Lung (tissue), 12 donors: Measurements from ENCODE around the gene COQ4. TPM values are rescaled to one million over a fixed set of nuclear protein-coding genes. Genes with fewer than 3 reads are reported as not detected.
A peak's percentile ranks its signal among the peaks of the same experiment; 100 is the strongest.
"Not testable (repeated sequence)": the region's sequence is repeated elsewhere in the genome, so short reads cannot be mapped to it uniquely, and the experiment has no call there.

Experiments used
- ATAC-seq: fragments of 200-7000 bp; cut with Tn5 transposase; one replicate; pipeline ENCODE4 v1.9.1; 2020; ENCODE audit warnings: moderate number of reproducible peaks; ENCODE audit not compliant: insufficient read depth, low FRiP score
- DNase-seq, 3 donors: peaks; one replicate each; pipeline ENCODE4 v3.0.0-alpha.2; 2013 to 2017
- H3K27ac ChIP-seq, 2 donors: one replicate each; pipeline ENCODE4 v1.5.1; 2013; ENCODE audit warnings: mild to moderate bottlenecking in 2 of 2, moderate library complexity in 2 of 2, control low read depth in 1 of 2, inconsistent platforms in 1 of 2, low read depth in 1 of 2, low read length in 1 of 2
- H3K27me3 ChIP-seq, 3 donors: one replicate each; pipeline ENCODE4 v1.5.1; 2013; ENCODE audit warnings: low read length in 2 of 3; ENCODE audit not compliant: control insufficient read depth in 3 of 3, insufficient read depth in 3 of 3
- H3K36me3 ChIP-seq, 4 donors: one replicate each; pipeline ENCODE4 v1.5.1; 2013; ENCODE audit warnings: low read length in 4 of 4, mild to moderate bottlenecking in 1 of 4, moderate library complexity in 1 of 4; ENCODE audit not compliant: control insufficient read depth in 4 of 4, insufficient read depth in 4 of 4
- H3K4me1 ChIP-seq, 5 donors: one replicate each; pipeline ENCODE4 v1.5.1; 2013; ENCODE audit warnings: low read length in 5 of 5, mild to moderate bottlenecking in 2 of 5, moderate library complexity in 1 of 5; ENCODE audit not compliant: control insufficient read depth in 5 of 5, insufficient read depth in 5 of 5
- H3K4me3 ChIP-seq: one replicate; pipeline ENCODE4 v1.5.1; 2013; ENCODE audit warnings: mild to moderate bottlenecking, control low read depth, moderate library complexity
- H3K9ac ChIP-seq, 2 donors: one replicate each; pipeline ENCODE4 v1.5.1; 2013; ENCODE audit warnings: low read length in 2 of 2, control low read depth in 1 of 2; ENCODE audit not compliant: insufficient read depth in 1 of 2
- H3K9me3 ChIP-seq, 4 donors: one replicate each; pipeline ENCODE4 v1.5.1; 2013; ENCODE audit warnings: low read length in 3 of 4, mild to moderate bottlenecking in 1 of 4, moderate library complexity in 1 of 4; ENCODE audit not compliant: control insufficient read depth in 4 of 4, insufficient read depth in 3 of 4
- CTCF ChIP-seq: IDR thresholded peaks from 2 replicates; pipeline ENCODE4 v1.5.1; 2012; ENCODE audit warnings: mild to moderate bottlenecking; ENCODE audit errors: control extremely low read depth, extremely low read depth
- WGBS, 2 donors: extraction: QIAGEN DNeasy Blood & Tissue Kit; methylation state at CpG; one replicate each; pipeline ENCODE4 v1.1.7; 2013; 5-methylcytosine and 5-hydroxymethylcytosine counted together
- polyA plus RNA-seq, 2 donors: library from polyadenylated mRNA; stranded (reverse); fragments of 200-250 nt; gene quantifications; one replicate each; pipeline ENCODE4 v1.2.1, GENCODE V29; 2013
- total RNA-seq, 2 donors: library from RNA; depleted of rRNA in 1 of 2; stranded (reverse); fragments of >200 nt in 1 of 2; gene quantifications; one replicate each; pipeline ENCODE4 v1.2.1, GENCODE V29; 2014 to 2021
- donor health status: control.
- donor health status: control.
- donor health status: Bipolar disorder and iron deficiency.
- donor health status: healthy.
- donor health status: DM: yes; HTN: yes; CAD: no.

Gene COQ4
- total and polyA plus RNA-seq, 4 donors = 32.4 to 63.8 (median 49.1) TPM

DNA sequence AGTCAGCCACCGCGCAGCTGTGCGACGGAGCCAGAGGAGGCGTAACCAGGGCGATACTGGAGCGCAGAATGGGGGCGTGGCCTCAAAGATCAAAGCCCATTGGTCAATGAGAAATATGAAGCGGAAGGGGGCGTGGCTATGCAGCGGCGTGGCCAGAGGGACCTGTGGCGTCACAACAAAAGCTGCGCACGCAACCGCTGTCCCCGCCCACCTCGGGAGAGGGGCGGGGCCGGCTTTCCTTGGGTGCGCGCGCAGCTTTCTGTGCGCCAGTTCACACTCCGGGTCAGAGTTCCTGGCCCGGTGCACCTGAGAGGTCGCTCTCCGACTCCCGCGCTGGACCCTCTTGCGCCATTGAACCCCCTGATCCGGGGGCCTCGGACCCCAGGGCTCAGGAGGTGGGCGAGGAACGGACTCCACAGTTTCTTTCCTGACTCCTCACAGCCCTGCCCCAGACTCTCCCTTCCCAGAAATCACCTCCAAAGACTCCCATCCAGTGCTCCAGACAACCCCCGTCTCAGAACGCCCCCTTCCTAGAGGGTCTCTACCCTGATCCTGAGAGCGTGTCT, 46.5 kb upstream of the COQ4 start, which contains the start of gene SWI5:
Gene SWI5, plus strand, starts transcription at position 269 of the 566 bp plus-strand sequence.
- Histone ChIP-seq H3K36me3 (peaks cover 0 to 14% (median 13%) of the 10 kb centered on the region in 4 donors), H3K4me1 (peaks cover 0 to 24% (median 10%) of the 10 kb centered on the region in 5 donors), H3K27me3 (no peaks in the 10 kb centered on the region), H3K9me3 (no peaks in the 10 kb centered on the region), H3K27ac (peak within 1 kb of the TSS; percentile 79 to 84), H3K9ac (peak within 1 kb of the TSS; percentile 87 to 90), H3K4me3 (peak within 1 kb of the TSS; percentile 84)
- ATAC-seq (peak; percentile 99), DNase-seq (peak; percentile 100)
- 0 to 1% methylated on average over 38 of the region's 38 CpGs for WGBS, 2 donors
- TF ChIP-seq CTCF = no peak

DNA sequence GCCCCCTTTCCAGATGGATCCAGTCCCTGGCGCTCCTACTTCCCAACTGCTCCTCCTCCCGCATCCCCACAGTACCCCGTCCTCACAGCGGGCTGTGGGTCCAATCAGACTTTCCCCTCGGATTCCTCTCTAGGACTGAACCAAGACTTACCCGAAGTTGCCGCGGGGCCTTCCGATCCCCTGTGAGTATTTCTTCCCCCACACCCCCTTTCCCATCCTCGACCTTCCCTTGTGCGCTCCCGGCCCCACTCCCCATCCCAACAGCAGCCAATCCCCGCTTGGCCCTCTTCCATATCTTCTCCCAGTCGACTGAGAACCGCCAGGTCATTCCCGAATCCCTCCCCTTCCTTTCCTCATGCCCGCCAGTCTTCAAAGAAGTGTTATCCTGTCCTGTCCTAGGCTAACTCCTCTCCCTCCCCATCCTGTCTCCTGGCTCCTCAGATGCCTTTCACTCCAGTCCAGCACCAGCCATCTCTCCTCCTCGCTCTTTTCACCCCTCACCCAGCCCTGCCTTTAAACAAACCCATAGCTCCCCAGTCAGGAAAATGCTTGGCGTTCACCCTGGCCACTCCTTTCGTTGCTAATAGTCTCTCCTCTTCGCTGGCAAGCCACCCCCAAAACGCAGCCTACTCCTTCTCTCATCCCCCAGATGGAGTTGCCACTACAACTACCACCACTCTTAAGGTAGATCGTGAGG, 45.9 kb upstream of the COQ4 start:
- peak overlapping the region; percentile 74 for H3K4me3 ChIP-seq
- peak; percentile 3 for ATAC-seq
- no peak for TF ChIP-seq CTCF
- DNase-seq = peak in 2 of 3 donors; percentile 68 to 78
- H3K9ac ChIP-seq = peak overlapping the region; percentile 63 to 87
- no peaks in the 10 kb centered on the region for H3K27me3 ChIP-seq
- WGBS, 2 donors = 12 to 18% methylated on average over 23 of the region's 23 CpGs
- peaks cover 0 to 24% (median 10%) of the 10 kb centered on the region in 5 donors for H3K4me1 ChIP-seq
- H3K9me3 ChIP-seq = no peaks in the 10 kb centered on the region
- H3K27ac ChIP-seq = peak overlapping the region; percentile 79 to 84
- H3K36me3 ChIP-seq = peaks cover 0 to 10% (median 7%) of the 10 kb centered on the region in 4 donors

DNA sequence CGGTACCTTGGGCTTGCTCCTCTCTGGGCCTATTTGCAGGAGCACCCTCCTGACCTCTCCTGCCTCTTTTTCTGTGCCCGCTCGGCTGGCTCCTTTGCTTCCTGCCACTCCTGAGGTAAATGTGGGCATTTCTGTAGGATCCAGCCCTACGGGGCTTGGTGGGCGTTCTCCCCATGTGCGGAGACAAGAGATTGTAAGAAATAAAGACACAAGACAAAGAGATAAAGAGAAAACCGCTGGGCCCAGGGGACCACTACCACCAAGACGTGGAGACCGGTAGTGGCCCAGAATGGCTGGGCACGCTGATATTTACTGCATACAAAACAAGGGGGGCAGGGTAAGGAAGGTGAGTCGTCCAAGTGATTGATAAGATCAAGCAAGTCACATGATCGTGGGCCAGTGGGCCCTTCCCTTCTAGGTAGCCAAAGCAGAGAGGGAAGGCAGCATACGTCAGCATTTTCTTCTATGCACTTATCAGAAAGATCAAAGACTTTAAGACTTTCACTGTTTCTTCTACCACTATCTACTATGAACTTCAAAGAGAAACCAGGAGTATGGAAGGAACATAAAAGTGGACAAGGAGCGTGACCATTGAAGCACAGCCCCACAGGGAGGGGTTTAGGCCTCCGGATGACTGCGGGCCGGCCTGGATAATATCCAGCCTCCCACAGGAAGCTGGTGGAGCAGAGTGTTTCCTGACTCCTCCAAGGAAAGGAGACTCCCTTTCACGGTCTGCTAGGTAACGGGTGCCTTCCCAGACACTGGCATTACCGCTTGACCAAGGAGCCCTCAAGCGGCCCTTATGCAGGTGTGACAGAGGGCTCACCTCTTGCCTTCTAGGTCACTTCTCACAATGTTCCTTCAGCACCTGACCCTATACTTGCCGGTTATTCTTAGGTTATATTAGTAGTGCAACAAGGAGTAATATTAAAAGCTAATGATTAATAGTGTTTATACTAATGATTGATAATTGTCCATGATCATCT, 43.3 kb upstream of the COQ4 start:
- WGBS, 2 donors = 59 to 72% methylated on average over 22 of the region's 22 CpGs
- DNase-seq = peak in 2 of 3 donors; percentile 12 to 32

More for the DNA sequence above, 43.3 kb upstream of the COQ4 start:
- not testable (repeated sequence) for H3K9me3 ChIP-seq, H3K27me3 ChIP-seq, H3K9ac ChIP-seq, H3K36me3 ChIP-seq, H3K4me3 ChIP-seq, ATAC-seq
- Histone ChIP-seq H3K4me1 (peaks cover 0 to 20% (median 8%) of the 10 kb centered on the region in 5 donors), H3K27ac (peak overlapping the region in 1 of 2 donors; percentile 4)
